ENCODE results near the gene PLVAP.

GRCh38 chr19:17380426-17381138, 3.4 kb upstream of the PLVAP start:
- TF ChIP-seq, protein P1, sequence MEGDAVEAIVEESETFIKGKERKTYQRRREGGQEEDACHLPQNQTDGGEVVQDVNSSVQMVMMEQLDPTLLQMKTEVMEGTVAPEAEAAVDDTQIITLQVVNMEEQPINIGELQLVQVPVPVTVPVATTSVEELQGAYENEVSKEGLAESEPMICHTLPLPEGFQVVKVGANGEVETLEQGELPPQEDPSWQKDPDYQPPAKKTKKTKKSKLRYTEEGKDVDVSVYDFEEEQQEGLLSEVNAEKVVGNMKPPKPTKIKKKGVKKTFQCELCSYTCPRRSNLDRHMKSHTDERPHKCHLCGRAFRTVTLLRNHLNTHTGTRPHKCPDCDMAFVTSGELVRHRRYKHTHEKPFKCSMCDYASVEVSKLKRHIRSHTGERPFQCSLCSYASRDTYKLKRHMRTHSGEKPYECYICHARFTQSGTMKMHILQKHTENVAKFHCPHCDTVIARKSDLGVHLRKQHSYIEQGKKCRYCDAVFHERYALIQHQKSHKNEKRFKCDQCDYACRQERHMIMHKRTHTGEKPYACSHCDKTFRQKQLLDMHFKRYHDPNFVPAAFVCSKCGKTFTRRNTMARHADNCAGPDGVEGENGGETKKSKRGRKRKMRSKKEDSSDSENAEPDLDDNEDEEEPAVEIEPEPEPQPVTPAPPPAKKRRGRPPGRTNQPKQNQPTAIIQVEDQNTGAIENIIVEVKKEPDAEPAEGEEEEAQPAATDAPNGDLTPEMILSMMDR (IDR thresholded peaks at IDR 0.05; ENCODE audit: insufficient read depth, low read length, poor library complexity, severe bottlenecking), result no peak
- no peak for TF ChIP-seq EZH2phosphoT487 (conservative IDR thresholded peaks at IDR 0.05; ENCODE audit: low read length)
